Lower leg skin (tissue), 4 donors: ENCODE measurements around the gene MAP1LC3A. TPM values are rescaled to one million over a fixed set of nuclear protein-coding genes. Genes with fewer than 3 reads are reported as not detected.

ENCODE experiments used
- DNase-seq, 2 donors: peaks; one replicate each; pipeline ENCODE4 v3.0.0-alpha.2; 2019; ENCODE audit warnings: low spot score in 2 of 2
- H3K4me3 ChIP-seq: fragments of 200-600 bp; sonication (generic); 2 replicates; pipeline ENCODE4 v1.5.1; 2017; ENCODE audit warnings: mild to moderate bottlenecking, low read depth; ENCODE audit not compliant: poor library complexity, severe bottlenecking
- CTCF ChIP-seq, 3 donors: fragments of 450-650 bp; IDR thresholded peaks; one replicate each; pipeline ENCODE4 v1.5.1; 2016; ENCODE audit warnings: antibody characterized with exemption in 3 of 3, mild to moderate bottlenecking in 3 of 3, moderate library complexity in 2 of 3
- POLR2A ChIP-seq, 2 donors: fragments of 450-650 bp; IDR thresholded peaks; one replicate each; pipeline ENCODE4 v1.6.1; 2016 to 2017; ENCODE audit warnings: antibody characterized with exemption in 2 of 2, mild to moderate bottlenecking in 1 of 2, moderate library complexity in 1 of 2
- WGBS, 2 donors: methylation state at CpG; one replicate each; pipeline ENCODE4 v1.1.5; 2018; 5-methylcytosine and 5-hydroxymethylcytosine counted together
- intact Hi-C: fragments of 100-400 bp; cut with DNase I; formaldehyde crosslinking; loops from one replicate; pipeline ENCODE4 v1.15.0; 2023; ENCODE audit warnings: low total_unique reads
- total RNA-seq, 4 donors: library from RNA; depleted of rRNA; stranded (reverse); fragments of >200 nt; gene quantifications; one replicate each; pipeline ENCODE4 v1.1.0, GENCODE V29; 2016

The MAP1LC3A gene
- total RNA-seq, 4 donors from 2014 or later: 127 to 293 (median 147) TPM

DNA sequence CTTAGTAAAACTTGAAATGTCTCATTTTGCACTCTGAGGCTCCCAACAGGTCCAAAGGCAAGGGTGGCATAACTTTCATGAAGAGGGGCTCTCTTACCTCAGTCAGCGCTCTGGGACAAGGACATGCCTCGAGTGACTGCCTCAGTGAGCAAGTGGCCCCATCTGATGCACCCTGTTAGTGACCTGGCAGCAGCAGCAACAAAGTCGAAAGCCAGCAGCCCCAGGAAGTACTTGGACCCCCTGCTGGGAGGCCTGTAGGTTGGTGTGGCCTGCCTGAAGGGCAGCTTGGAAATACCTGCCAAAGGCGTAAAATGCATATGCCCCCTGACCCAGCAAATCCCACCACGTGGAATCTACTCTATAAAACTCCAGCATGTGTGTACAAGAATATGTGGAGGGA is 13.2 kb downstream of the MAP1LC3A start:
- intact Hi-C loops: loop anchor here (10.0 kb wide), 1 partner anchor 133 kb away; the partner anchor contains the start of gene TP53INP2
- TF ChIP-seq POLR2A (IDR thresholded peaks at IDR 0.05) (no peak), CTCF (IDR thresholded peaks at IDR 0.05) (no peak)
- peak in 1 of 2 donors; percentile 46 for DNase-seq
- H3K4me3 ChIP-seq: no peak overlapping the region
- WGBS, 2 donors: 86 to 92% methylated on average over 5 of the region's 5 CpGs

DNA sequence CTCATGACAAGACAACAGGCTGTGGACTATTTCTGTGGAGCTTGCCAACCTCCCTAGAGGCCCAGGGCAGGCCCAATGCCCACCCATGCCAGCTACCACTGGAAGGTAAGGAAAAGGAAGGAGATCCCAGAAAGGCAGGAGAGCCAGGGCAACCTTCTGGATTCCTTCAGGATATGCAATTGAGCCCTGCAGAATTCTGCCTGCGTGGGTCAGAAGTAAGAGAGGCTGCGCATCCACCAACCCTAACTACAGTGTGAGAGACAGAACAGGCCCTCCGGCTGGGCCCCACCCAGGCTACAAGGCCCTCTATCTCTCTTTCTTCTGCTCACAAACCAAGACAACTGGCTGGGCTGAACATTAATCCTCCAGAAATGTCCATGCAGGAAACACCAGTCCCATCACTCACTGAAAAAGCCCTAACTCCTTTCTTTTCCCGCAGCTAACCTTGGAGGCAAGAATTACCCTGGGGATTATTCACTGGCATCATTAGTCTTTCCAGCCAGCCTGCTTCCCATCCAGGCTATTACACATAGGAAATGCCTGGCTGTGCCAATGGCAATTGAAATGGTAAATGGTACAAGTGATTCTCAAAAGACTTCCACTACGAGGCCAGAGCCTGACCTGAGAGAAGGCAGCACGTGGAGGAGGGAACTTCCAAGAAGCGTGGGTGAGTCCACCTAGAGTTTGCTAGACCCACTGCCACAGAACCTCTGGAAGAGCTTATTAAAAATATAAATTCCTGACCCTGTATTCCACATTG is 15.2 kb downstream of the MAP1LC3A start:
- TF ChIP-seq POLR2A (IDR thresholded peaks at IDR 0.05) (no peak), CTCF (IDR thresholded peaks at IDR 0.05) (no peak)
- H3K4me3 ChIP-seq: no peak overlapping the region
- intact Hi-C loops: loop anchor here (10.0 kb wide), 1 partner anchor 131 kb away; the partner anchor contains the start of gene TP53INP2
- WGBS, 2 donors: 87 to 94% methylated on average over 7 of the region's 7 CpGs
- DNase-seq: peak in 1 of 2 donors; percentile 60

DNA sequence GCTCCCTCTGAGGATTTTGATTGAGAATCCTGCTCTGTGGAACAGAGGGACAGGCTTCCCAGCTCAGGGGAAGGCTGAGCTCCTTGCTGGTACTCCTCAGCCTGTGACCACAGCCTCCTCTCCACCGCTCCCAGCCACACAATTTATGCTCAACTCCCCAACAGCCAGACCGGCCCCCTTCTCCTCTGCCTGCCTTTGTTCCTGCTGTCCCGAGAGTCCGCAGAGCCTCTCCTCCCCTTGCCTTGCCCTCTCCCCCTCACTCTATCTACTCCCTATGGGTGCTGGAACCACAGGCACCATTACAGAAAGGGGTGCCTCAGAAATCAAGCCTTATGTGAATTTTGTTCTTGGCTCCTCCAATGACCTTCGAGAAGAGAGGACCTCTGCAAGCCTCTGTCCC is 15.9 kb downstream of the MAP1LC3A start:
- peak in 1 of 2 donors; percentile 64 for DNase-seq
- H3K4me3 ChIP-seq: no peak overlapping the region
- intact Hi-C loops: loop anchor here (10.0 kb wide), 1 partner anchor 130 kb away; the partner anchor contains the start of gene TP53INP2
- TF ChIP-seq POLR2A (IDR thresholded peaks at IDR 0.05): no peak
- no peak for TF ChIP-seq CTCF (IDR thresholded peaks at IDR 0.05)
- WGBS, 2 donors: 96 to 98% methylated on average over 5 of the region's 5 CpGs

DNA sequence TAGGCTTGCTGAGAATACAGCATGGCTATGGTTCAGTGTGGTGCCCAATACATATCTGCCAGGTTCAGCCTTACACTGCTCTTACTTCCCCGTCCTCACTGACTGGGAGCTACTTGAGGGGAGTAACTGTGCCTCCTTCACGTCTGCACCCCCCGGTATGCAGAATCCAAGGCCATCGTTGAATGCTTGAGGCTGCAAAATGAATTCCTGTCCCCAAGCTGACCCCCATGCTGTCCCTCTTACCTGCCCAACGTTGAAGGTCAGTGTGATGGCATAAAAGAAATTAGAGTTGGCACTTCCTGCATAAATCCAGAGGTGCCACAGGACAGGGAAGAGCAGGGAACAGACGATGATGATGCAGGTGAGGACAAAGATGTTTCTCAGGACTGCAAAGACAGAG is 16.3 kb downstream of the MAP1LC3A start:
- TF ChIP-seq POLR2A (IDR thresholded peaks at IDR 0.05) (no peak), CTCF (IDR thresholded peaks at IDR 0.05) (no peak)
- no peak overlapping the region for H3K4me3 ChIP-seq
- peak in 1 of 2 donors; percentile 31 for DNase-seq
- WGBS, 2 donors: 91 to 95% methylated on average over 6 of the region's 6 CpGs
- intact Hi-C loops: loop anchor here (10.0 kb wide), 1 partner anchor 130 kb away; the partner anchor contains the start of gene TP53INP2

- no peak for DNase-seq
- no peak overlapping the region for H3K4me3 ChIP-seq
- intact Hi-C loops: loop anchor here (10.0 kb wide), 1 partner anchor 130 kb away; the partner anchor contains the start of gene TP53INP2
- 94 to 96% methylated on average over 5 of the region's 5 CpGs for WGBS, 2 donors
- TF ChIP-seq POLR2A (IDR thresholded peaks at IDR 0.05): no peak
Observed at GRCh38 chr20:34575271-34575670, 16.8 kb downstream of the MAP1LC3A start.

DNA sequence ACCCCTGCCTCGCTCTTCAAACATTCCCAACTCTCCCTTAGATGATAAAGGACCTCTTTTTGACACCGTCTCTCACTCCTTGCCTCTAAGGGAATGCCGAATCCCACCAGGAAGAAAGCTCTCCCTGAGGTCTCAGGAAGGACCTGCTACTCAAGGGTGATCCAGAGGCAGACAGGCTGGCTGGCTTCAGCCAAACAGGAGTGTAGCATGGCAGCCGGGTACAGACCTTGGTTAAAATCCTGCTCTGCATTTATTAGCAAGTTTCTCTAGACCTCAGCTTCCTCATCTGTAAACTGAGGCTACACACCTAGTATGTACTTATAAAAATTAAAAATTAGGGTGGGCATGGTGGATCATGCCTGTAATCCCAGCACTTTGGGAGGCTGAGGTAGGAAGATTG is 17.2 kb downstream of the MAP1LC3A start:
- no peak overlapping the region for H3K4me3 ChIP-seq
- 94 to 95% methylated on average over 4 of the region's 4 CpGs for WGBS, 2 donors
- peak in 1 of 2 donors; percentile 45 for DNase-seq
- TF ChIP-seq CTCF (IDR thresholded peaks at IDR 0.05): no peak
- no peak for TF ChIP-seq POLR2A (IDR thresholded peaks at IDR 0.05)
- intact Hi-C loops: loop anchor here (10.0 kb wide), 1 partner anchor 129 kb away; the partner anchor contains the start of gene TP53INP2
